Coronary artery (tissue), 2 donors: ENCODE results near the gene STK32B.
"Not testable (repeated sequence)": the region's sequence is repeated elsewhere in the genome, so short reads cannot be mapped to it uniquely, and the experiment has no call there.

Experiments
- DNase-seq: peaks from one replicate; pipeline ENCODE4 v3.0.0-alpha.2; 2017; ENCODE audit warnings: low spot score
- H3K27ac ChIP-seq, 2 donors: fragments of 200-600 bp; sonication (generic); one replicate each; pipeline ENCODE4 v1.5.1; 2016 to 2019
- H3K4me3 ChIP-seq: fragments of 200-600 bp; sonication (generic); 2 replicates; pipeline ENCODE4 v1.5.1; 2016; ENCODE audit warnings: mild to moderate bottlenecking, moderate library complexity
- TF ChIP-seq, protein P1 (sequence below): fragments of 200-600 bp; sonication (generic); IDR thresholded peaks from one replicate; pipeline ENCODE4 v1.5.1; 2019; ENCODE audit warnings: antibody characterized with exemption

The STK32B gene

DNA sequence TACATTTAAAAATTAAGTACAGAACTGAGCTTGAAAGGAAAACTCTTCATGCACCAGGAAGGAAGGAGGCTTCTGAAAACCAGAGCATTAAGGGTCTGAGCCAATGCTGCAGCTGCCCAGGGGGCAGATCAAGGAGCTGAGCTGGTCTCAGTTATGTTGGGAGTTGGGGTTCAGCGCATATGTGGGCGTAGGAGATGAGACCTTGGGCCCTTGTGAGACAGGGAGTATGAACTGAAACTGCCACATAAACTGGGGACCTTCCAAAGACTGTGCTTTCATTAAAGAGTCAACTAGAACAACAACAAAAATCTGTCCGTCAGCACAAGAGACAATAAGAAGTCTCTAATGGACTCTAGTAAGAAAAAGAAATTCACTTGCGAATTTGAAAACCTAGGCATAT lies 226.9 kb downstream of the STK32B start:
- H3K4me3 ChIP-seq: no peak overlapping the region
- TF ChIP-seq, protein P1, sequence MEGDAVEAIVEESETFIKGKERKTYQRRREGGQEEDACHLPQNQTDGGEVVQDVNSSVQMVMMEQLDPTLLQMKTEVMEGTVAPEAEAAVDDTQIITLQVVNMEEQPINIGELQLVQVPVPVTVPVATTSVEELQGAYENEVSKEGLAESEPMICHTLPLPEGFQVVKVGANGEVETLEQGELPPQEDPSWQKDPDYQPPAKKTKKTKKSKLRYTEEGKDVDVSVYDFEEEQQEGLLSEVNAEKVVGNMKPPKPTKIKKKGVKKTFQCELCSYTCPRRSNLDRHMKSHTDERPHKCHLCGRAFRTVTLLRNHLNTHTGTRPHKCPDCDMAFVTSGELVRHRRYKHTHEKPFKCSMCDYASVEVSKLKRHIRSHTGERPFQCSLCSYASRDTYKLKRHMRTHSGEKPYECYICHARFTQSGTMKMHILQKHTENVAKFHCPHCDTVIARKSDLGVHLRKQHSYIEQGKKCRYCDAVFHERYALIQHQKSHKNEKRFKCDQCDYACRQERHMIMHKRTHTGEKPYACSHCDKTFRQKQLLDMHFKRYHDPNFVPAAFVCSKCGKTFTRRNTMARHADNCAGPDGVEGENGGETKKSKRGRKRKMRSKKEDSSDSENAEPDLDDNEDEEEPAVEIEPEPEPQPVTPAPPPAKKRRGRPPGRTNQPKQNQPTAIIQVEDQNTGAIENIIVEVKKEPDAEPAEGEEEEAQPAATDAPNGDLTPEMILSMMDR: no peak

DNA sequence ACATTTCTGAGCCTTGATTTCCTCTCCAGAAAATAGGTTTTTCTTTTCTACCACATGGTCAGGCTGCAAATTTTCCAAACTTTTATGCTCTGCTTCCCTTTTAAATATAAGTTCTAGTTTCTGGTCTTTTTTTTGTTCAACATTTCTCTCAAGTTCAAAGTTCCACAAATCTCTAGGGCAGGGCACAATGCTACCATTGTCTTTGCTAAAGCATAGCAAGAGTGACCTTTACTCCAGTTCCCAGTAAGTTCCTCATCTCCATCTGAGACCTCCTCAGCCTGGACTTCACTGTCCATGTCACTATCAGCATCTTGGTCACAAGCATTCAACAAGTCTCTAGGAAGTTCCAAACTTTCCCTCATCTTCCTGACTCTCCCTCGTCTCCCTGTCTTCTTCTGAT lies 228.8 kb downstream of the STK32B start:
- not testable (repeated sequence) for H3K27ac ChIP-seq, H3K4me3 ChIP-seq, DNase-seq

More for the DNA sequence above, 226.9 kb downstream of the STK32B start:
- no peak for DNase-seq
- no peak overlapping the region for H3K27ac ChIP-seq

DNA sequence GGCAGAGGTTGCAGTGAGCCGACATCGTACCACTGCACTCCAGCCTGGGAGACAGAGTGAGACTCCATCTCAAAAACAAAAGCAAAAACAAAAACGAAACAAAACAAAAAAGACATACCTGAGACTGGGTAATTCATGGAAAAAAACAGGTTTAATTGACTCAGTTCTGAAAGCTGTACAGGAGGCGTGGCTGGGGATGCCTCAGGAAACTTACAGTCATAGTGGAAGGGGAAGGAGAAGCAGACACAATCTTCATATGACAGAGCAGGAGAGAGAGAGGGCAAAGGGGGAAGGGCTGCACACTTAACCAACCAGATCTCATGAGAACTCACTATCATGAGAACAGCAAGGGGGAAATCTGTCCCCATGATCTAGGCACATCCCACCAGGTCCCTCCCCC lies 229.5 kb downstream of the STK32B start:
- TF ChIP-seq, protein P1: no peak
- DNase-seq: no peak
- Histone ChIP-seq H3K4me3 (no peak overlapping the region), H3K27ac (no peak overlapping the region)

DNA sequence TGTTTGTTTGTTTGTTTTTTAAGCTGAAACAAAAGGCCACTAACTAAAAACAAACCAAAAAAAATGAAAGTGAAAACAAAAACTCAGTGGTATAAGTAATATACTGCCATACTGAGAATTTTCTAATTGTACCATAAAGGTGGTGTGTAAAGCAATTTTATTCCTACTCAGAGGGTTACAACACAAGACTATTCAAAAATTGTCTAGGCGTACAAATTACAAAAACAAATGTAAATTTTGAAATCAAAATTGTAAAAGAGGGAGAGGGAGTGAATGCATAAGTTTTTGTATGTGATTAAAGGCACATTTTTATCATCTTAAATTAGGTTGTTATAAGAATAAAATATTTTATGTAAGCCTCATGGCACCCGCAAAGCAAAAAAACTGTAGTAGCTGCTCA lies 232.6 kb downstream of the STK32B start:
- H3K27ac ChIP-seq: no peak overlapping the region
- DNase-seq: no peak
- TF ChIP-seq, protein P1: no peak
- no peak overlapping the region for H3K4me3 ChIP-seq

DNA sequence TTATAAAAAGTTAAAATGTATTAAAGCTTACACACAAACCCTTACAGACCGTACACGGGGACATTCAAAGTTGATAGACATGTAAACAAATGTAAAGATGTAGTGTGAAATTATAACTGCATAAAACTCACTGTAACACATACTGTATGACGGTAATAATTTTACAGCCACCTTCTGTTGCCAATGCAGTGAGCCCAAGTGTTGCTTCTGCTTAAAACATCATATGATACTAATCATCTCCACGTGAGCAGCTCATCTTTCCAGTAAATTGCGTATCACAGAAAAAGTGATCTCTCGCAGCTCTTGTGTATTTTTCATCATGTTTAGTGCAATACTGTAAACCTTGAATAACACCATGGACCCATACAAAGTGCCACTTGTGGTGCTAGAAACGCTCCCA lies 233.2 kb downstream of the STK32B start:
- TF ChIP-seq, protein P1: no peak
- Histone ChIP-seq H3K27ac (no peak overlapping the region), H3K4me3 (no peak overlapping the region)
- no peak for DNase-seq

DNA sequence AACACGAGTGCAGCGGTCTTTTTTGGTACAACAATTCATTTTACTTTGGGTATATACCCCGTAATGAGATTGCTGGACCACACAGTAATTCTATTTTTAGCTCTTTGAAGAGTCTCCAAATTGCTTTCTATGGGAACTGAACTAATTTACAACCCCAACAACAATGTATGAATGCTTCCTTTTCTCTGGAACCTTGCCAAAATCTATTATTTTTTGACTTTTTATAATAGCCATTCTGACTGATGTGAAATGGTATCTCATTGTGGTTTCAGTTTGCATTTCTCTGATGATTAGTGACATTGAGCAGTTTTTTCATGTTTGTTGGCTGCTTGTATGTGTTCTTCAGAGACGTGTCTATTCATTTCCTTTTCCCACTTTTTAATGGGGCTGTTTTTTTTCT lies 240.8 kb downstream of the STK32B start:
- H3K27ac ChIP-seq: no peak overlapping the region
- TF ChIP-seq, protein P1: no peak
- H3K4me3 ChIP-seq: no peak overlapping the region
- no peak for DNase-seq

DNA sequence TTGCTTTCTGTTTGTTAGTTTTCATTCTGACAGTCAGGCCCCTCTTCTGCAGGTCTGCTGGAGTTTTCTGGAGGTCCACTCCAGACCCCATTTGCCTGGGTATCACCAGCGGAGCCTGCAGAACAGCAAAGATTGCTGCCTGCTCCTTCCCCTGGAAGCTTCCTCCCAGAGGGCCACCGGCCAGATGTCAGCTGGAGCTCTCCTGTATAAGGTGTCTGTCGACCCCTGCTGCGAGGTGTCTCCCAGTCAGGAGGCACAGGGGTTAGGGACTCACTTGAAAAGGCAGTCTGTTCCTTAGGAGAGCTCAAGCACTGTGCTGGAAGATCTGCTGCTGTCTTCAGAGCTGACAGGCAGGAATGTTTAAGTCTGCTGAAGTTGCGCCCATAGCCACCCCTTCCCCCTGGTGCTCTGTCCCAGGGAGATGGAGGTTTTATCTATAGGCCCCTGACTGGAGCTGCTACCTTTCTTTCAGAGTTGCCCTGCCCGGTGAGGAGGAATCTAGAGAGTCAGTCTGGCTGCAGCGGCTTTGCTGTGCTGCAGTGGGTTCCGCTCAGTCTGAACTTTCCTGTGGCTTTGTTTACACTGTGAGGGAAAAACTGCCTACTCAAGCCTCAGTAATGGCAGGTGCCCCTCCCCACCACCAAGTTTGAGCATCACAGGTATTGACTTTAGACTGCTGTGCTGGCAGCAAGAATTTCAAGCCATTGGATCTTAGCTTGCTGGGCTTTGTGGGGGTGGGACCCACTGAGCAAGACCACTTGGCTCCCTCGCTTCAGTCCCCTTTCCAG lies 246.9 kb downstream of the STK32B start:
- not testable (repeated sequence) for DNase-seq

DNA sequence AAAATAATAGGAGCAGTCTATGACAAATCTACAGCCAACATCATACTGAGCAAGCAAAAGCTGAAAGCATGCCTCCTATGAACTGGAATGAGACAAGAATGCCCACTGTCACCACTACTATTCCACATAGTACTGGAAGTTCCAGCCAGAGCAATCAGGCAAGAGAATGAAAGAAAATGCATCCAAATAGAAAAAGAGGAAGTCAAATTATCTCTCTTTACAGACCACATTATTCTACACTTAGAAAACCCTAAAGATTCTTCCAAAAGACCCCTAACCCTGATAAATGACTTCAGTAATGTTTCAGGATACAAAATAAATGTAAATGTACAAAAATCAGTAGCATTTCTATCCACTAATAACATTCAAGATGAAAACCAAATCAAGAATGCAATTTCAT lies 249.0 kb downstream of the STK32B start:
- TF ChIP-seq, protein P1: no peak
- Histone ChIP-seq H3K4me3 (no peak overlapping the region), H3K27ac (no peak overlapping the region)
- no peak for DNase-seq

More for the DNA sequence above, 246.9 kb downstream of the STK32B start:
- not testable (repeated sequence) for H3K4me3 ChIP-seq, H3K27ac ChIP-seq
